Central memory CD8-positive, alpha-beta T cell (primary cell): ENCODE data around the gene TMEM231.
A peak's percentile ranks its signal among the peaks of the same experiment; 100 is the strongest.
"Not testable (repeated sequence)": the region's sequence is repeated elsewhere in the genome, so short reads cannot be mapped to it uniquely, and the experiment has no call there.

Source experiments
- ATAC-seq: fragments of 150-1000 bp; cut with Tn5 transposase; replicated peaks from 2 replicates; pipeline ENCODE4 v1.10.0; 2022; ENCODE audit warnings: mild to moderate bottlenecking, moderate FRiP score, moderate number of reproducible peaks; ENCODE audit not compliant: poor library complexity, severe bottlenecking; ENCODE audit errors: extremely low read depth
- DNase-seq, 2 donors: peaks; one replicate each; pipeline ENCODE4 v3.0.0; 2021; ENCODE audit warnings: low spot score in 2 of 2
- H3K27ac Mint-ChIP-seq: one replicate; pipeline ENCODE4 v1.8.0; 2022; ENCODE audit warnings: low read depth, mild to moderate bottlenecking, moderate library complexity, mixed read lengths
- H3K27me3 Mint-ChIP-seq: one replicate; pipeline ENCODE4 v1.8.0; 2022; ENCODE audit warnings: mixed read lengths
- H3K36me3 Mint-ChIP-seq: one replicate; pipeline ENCODE4 v1.8.0; 2022; ENCODE audit warnings: mild to moderate bottlenecking, moderate library complexity, mixed read lengths; ENCODE audit not compliant: insufficient read depth
- H3K4me1 Mint-ChIP-seq: one replicate; pipeline ENCODE4 v1.8.0; 2022; ENCODE audit warnings: mixed read lengths
- H3K4me3 Mint-ChIP-seq: one replicate; pipeline ENCODE4 v1.8.0; 2022; ENCODE audit warnings: mild to moderate bottlenecking, moderate library complexity, mixed read lengths
- H3K9me3 Mint-ChIP-seq: one replicate; pipeline ENCODE4 v1.8.0; 2022; ENCODE audit warnings: mixed read lengths

TMEM231 gene

GRCh38 chr16:75555707-75556430, at the start of gene TMEM231:
TSS of gene TMEM231 (minus strand) at chr16:75556252. CDS start at chr16:75556209, 43 bp downstream.
- Mint-ChIP-seq H3K4me1 (peaks cover 12% of the 10 kb centered on the region), H3K36me3 (peaks cover 8% of the 10 kb centered on the region), H3K9me3 (no peaks in the 10 kb centered on the region), H3K4me3 (peak within 1 kb of the TSS; percentile 83), H3K27ac (peak within 1 kb of the TSS; percentile 64), H3K27me3 (peaks cover 6% of the 10 kb centered on the region)
- peak; percentile 92 to 94 for DNase-seq
- peak; percentile 98 for ATAC-seq

- Mint-ChIP-seq H3K9me3 (peaks cover 7% of the 10 kb centered on the region), H3K36me3 (peaks cover 66% of the 10 kb centered on the region), H3K27ac (no peak overlapping the region), H3K27me3 (no peaks in the 10 kb centered on the region), H3K4me3 (no peak overlapping the region), H3K4me1 (peaks cover 6% of the 10 kb centered on the region)
- no peak for ATAC-seq
- no peak for DNase-seq
These were observed 47.2 kb upstream of the TMEM231 start for GRCh38 chr16:75603241-75603640.

- Mint-ChIP-seq H3K4me1 (peaks cover 5% of the 10 kb centered on the region), H3K36me3 (peaks cover 57% of the 10 kb centered on the region), H3K9me3 (peaks cover 7% of the 10 kb centered on the region), H3K4me3 (no peak overlapping the region), H3K27me3 (no peaks in the 10 kb centered on the region), H3K27ac (no peak overlapping the region)
- ATAC-seq (no peak), DNase-seq (no peak)
These were observed 43.6 kb upstream of the TMEM231 start for GRCh38 chr16:75599452-75600277.

- no peaks in the 10 kb centered on the region for H3K27me3 Mint-ChIP-seq
- peaks cover 23% of the 10 kb centered on the region for H3K36me3 Mint-ChIP-seq
- H3K4me1 Mint-ChIP-seq = peaks cover 5% of the 10 kb centered on the region
- H3K9me3 Mint-ChIP-seq = no peaks in the 10 kb centered on the region
- DNase-seq (no peak), ATAC-seq (no peak)
- no peak overlapping the region for H3K27ac Mint-ChIP-seq
- H3K4me3 Mint-ChIP-seq = no peak overlapping the region
These were observed 38.1 kb upstream of the TMEM231 start for GRCh38 chr16:75593825-75594820.

GRCh38 chr16:75593308-75593707, 37.3 kb upstream of the TMEM231 start:
- no peak overlapping the region for H3K4me3 Mint-ChIP-seq
- H3K4me1 Mint-ChIP-seq = peaks cover 5% of the 10 kb centered on the region
- H3K27me3 Mint-ChIP-seq = no peaks in the 10 kb centered on the region
- no peaks in the 10 kb centered on the region for H3K9me3 Mint-ChIP-seq
- ATAC-seq (no peak), DNase-seq (no peak)
- H3K36me3 Mint-ChIP-seq = peaks cover 25% of the 10 kb centered on the region
- H3K27ac Mint-ChIP-seq = no peak overlapping the region

GRCh38 chr16:75591927-75592326, 35.9 kb upstream of the TMEM231 start:
- H3K27me3 Mint-ChIP-seq = not testable (repeated sequence)

GRCh38 chr16:75590920-75591843, 35.1 kb upstream of the TMEM231 start:
- no peak overlapping the region for H3K4me3 Mint-ChIP-seq
- no peak overlapping the region for H3K27ac Mint-ChIP-seq
- no peak for ATAC-seq
- H3K36me3 Mint-ChIP-seq = peaks cover 17% of the 10 kb centered on the region
- no peak for DNase-seq
- no peaks in the 10 kb centered on the region for H3K9me3 Mint-ChIP-seq
- H3K27me3 Mint-ChIP-seq = no peaks in the 10 kb centered on the region
- H3K4me1 Mint-ChIP-seq = no peaks in the 10 kb centered on the region

More at GRCh38 chr16:75591927-75592326, 35.9 kb upstream of the TMEM231 start:
- not testable (repeated sequence) for H3K27ac Mint-ChIP-seq, H3K9me3 Mint-ChIP-seq, DNase-seq, ATAC-seq, H3K4me3 Mint-ChIP-seq, H3K4me1 Mint-ChIP-seq
- peaks cover 17% of the 10 kb centered on the region for H3K36me3 Mint-ChIP-seq

- no peak for DNase-seq
- peaks cover 13% of the 10 kb centered on the region for H3K4me1 Mint-ChIP-seq
- H3K4me3 Mint-ChIP-seq = no peak overlapping the region
- no peaks in the 10 kb centered on the region for H3K27me3 Mint-ChIP-seq
- H3K9me3 Mint-ChIP-seq = no peaks in the 10 kb centered on the region
- peaks cover 11% of the 10 kb centered on the region for H3K36me3 Mint-ChIP-seq
- ATAC-seq = no peak
- H3K27ac Mint-ChIP-seq = no peak overlapping the region
These were observed 33.3 kb upstream of the TMEM231 start for GRCh38 chr16:75589306-75589705.

GRCh38 chr16:75588716-75589115, 32.7 kb upstream of the TMEM231 start:
- Mint-ChIP-seq H3K9me3 (no peaks in the 10 kb centered on the region), H3K4me3 (no peak overlapping the region), H3K4me1 (peaks cover 17% of the 10 kb centered on the region), H3K36me3 (peaks cover 14% of the 10 kb centered on the region), H3K27ac (no peak overlapping the region), H3K27me3 (no peaks in the 10 kb centered on the region)
- ATAC-seq (no peak), DNase-seq (no peak)

- Mint-ChIP-seq H3K36me3 (peaks cover 19% of the 10 kb centered on the region), H3K27ac (peak overlapping the region; percentile 70), H3K9me3 (no peaks in the 10 kb centered on the region), H3K4me1 (peaks cover 23% of the 10 kb centered on the region), H3K27me3 (no peaks in the 10 kb centered on the region), H3K4me3 (no peak overlapping the region)
- ATAC-seq = no peak
- DNase-seq = no peak
These were observed 28.1 kb upstream of the TMEM231 start for GRCh38 chr16:75584108-75584507.

- H3K4me1 Mint-ChIP-seq = peaks cover 24% of the 10 kb centered on the region
- H3K27me3 Mint-ChIP-seq = no peaks in the 10 kb centered on the region
- H3K27ac Mint-ChIP-seq = no peak overlapping the region
- peaks cover 40% of the 10 kb centered on the region for H3K36me3 Mint-ChIP-seq
- no peak overlapping the region for H3K4me3 Mint-ChIP-seq
- H3K9me3 Mint-ChIP-seq = no peaks in the 10 kb centered on the region
- DNase-seq (no peak), ATAC-seq (no peak)
These were observed 23.3 kb upstream of the TMEM231 start for GRCh38 chr16:75579281-75579834.
